HG03066 (cell line): ENCODE results near the gene REV3L.
"Not testable (repeated sequence)": the region's sequence is repeated elsewhere in the genome, so short reads cannot be mapped to it uniquely, and the experiment has no call there.

ENCODE experiments used
- ATAC-seq: cut with Tn5 transposase; IDR thresholded peaks from one replicate; pipeline ENCODE4 v1.9.1; 2021; ENCODE audit warnings: low read depth; ENCODE audit not compliant: unreplicated experiment

REV3L gene

DNA sequence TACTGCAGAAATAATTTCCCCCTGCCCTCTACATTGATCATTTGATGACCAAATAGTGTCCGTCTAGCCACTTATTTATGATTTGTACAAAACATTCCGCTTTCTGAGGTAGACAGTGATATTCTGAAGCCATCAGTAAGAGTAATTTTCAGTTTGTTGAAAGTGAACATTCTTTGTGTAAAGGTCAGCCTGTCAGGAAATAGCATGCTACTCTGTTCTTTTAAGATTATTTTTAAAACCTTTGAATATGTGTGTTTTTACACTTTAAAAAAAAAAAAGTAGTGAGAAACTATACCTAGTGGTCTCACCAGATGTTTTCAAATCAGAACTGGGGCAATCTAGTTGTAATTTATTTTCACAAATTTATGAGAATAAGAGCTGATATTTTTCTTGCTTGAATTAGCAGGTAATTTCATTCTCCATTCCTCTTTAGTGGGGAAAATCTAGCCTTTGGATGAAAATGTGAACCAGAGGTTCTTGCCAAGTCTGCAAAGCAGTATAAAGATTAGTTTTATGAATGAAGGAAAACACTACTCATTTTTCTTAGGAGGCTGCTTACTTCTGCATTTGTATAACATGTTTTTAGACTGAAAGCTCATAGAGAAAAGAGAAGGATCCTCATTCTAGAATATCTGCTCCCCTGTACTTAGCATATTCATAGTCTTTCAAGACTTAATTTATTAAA, 12.1 kb upstream of the REV3L start:
- no peak for ATAC-seq

DNA sequence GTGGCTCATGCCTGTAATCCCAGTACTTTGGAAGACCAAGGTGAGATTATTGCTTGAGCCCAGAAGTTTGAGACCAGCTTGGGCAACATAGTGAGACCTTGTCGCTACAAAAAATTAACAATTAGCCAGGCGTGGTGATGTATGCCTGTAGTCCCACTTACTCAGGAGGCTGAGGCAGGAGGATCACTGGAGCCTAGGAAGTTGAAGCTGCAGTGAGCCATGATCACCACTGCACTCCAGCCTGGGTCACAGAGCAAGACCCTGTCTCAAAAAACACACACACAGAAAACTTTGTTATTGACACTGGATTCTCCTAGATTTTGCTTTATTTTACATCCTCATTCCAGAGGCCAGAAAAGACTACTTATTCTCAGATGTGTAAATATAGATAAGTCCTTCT, 9.5 kb upstream of the REV3L start:
- ATAC-seq: no peak

GRCh38 chr6:111490067-111490466, 7.0 kb upstream of the REV3L start:
- no peak for ATAC-seq

DNA sequence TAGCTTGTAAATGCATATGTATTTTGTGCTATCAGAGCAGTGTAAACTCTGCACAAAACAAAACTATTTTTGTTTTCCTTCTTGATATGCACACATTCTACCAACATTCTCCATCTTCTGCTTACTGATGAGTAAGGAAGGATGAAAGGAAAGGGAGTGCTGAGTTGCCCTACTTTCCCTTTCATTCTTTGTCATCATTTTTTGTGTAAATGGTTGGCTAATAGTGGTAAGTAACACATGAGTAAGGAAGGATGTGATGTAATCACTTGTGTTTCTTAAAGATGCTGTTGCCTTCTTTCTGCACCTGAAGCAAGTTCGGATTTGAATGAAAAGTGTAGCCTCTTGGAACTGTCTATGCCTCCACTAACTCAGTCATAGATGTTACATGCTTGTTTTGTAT, 4.6 kb upstream of the REV3L start:
- ATAC-seq: no peak

DNA sequence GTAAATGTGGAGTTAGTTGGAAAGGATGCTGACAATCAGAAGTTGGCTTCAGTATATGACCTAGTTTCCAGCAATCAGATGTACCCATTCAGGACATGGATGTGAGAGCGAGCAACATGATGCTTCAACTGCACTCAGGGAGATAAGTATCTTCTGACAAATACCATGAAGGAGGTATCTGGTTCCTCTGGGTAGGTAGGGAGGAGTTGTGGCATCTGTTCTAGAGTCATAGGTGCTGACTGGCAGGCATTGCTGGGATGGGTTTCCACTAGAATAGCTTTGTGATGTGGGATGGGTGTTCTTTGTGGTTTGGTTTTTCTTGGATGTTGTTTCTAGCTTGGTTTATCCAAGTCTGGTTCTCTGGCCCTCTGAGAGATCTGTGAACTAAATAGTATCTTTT, 3.9 kb upstream of the REV3L start:
- ATAC-seq: no peak

DNA sequence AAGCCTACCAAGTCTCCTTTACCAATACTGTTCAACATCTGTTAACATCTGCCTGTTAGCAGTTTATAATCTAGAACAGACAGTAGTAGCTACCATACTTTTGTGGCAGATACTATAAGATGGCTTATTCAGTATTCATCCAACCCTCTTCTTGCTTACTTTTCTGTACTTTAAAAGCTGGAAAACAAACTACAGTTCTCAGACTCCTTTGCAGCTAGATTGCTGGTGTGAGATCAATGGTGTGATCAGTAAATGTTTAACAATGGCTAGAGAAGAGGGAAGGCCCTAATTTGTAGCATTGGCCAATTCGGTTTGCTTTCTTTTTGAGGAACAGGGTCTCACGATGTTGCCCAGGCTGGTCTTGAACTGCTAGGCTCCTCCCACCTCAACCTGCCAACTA, 3.5 kb upstream of the REV3L start:
- ATAC-seq: no peak

DNA sequence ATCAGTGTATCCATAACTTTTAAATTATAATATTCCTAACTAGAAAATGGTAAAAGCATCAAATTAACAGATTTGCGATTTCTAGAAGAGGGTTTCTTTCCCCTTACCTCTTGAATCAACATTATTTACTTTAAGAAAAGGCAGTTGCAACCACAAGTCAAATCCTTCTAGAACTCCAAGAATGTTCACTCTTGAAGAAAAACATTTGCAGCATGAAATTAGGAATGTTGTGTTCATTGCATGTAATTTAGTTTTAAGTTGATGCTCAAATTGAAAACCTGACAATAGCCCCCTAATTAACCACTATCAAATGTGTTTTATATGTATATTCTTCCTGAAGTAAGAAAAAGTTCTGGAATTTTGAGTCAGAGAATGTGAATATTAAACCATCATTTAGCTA, 2.3 kb upstream of the REV3L start:
- no peak for ATAC-seq

DNA sequence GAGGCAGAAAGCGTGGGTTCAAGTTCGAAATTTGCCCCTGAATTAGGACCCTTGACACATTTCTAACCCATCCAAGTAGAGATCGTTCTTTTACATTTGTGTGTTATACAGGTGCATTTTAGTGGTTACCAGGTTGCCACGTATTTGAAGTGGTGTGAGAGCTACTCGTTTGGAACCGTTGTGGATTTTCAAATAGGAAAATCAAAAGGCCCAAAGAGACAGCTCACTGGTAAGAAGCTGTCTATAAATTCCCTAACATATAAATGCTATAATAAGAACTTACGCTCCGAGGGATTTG, 1.6 kb upstream of the REV3L start:
- ATAC-seq: no peak

DNA sequence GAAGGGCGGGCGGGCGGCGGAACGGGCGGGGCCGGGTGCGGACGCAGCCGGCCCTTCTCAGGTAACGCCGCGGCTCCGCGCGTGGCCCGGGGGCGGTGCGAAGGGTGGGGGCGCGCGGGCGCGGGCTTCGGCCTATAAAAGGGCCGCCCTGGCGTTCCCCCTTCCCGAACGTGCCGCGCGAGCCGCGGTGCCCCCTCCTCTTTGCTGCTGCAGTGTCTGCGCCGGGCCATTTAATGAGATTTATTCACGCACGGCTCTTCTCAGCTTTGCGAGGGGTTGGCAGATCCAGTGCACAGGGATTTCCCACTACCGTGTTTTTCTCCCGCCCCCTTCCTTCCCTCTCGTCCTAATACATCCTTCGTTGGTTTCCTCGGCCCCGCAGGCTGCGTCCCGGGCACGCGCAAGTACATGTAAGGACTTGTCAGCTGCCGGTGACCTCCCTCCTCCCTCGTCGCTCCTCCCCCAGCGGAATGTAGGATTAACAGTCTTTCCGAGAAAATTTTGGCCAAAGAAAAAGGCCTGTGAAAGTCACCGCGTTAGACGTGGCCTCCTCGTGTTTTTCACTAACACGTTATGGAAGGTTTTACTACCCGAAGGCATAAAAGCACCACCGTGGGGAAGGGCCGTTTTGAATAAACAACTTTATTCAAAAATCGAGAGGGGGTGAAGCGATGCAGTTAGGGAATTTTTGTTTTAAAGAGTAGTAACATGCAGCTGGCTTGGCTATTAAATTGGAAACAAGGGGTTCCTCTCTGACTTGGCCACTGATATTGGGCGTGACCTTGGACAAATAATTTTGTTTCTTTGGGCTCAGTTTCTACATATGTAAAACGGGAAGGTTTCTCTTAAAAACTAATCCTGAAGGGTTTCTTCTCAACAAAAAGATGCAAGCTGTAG, 966 bp upstream of the REV3L start:
- ATAC-seq: peak; percentile 42

- peak; percentile 19 for ATAC-seq
Measured at GRCh38 chr6:111482188-111482958, 645 bp downstream of the REV3L start.

DNA sequence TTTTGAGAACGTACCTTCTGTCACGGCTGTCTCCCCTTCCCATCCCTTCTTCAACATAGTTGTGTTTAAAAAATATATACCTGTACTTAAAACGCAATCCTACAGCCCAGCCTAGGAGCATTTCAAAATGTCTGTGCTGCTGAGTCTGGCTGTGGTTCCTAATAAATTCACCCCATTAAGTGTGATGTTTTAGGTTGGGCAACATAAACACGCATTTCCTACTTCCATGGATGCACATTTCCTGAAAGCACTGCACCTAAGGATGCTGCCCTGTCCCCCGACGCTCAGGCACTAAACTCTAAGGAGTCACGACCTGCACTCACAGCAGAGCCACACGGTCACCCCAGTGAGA, 1.2 kb downstream of the REV3L start:
- no peak for ATAC-seq

DNA sequence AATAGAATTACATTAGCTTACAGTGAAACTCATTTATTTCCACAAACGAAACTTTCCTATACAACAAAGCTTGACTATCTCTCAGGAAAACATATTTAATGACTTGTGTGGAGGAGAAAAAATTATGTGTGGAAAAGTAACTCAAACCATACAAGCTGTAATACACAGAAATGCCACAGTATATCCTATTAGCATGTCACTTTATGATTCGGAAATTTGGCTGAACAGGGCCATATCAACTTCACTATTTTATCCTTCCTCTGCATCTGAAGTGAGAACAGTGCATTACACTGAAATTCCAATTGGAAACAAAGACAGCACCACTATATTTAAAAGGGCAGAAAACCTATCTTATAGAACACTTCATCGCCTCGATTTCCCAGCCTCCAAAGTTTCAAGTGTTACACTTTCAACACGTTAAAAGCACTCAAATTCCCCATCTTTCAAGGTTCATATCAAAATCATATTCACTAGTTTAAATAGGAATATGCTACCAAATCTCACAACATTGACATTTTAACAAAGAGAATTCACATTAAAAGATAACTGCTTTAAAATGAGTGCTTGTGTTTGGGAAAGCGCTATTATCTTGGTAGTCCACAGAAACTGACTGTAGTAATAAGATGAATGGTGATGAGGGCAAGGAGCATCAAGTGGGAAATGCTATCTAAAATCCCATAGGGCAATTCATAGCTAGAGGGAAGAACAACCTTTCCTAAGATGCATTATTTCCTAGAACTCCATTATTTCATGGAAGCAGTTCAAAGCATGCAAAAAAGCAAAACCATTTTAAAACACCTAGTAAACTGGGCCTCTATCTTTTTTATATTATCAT, 1.8 kb downstream of the REV3L start:
- ATAC-seq: no peak

DNA sequence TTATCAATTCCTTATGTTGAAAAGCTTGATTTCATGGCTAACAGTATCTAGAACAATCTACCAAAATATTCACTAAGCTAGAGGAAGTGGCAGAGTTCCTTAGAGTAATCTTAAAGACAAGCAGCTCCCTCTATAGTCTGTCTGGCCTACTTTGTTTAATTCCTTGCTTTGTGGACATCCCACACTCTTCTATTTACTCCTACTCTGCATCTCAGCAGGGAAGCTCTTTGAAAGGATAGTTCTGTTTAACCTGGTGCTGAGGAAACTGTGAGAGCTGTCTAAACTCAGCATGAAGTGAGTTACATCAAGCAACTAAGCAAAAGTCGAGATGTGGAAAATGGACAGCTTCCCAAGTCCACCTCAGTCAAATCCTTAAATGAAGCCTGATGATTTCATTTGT, 4.3 kb downstream of the REV3L start:
- ATAC-seq: no peak

DNA sequence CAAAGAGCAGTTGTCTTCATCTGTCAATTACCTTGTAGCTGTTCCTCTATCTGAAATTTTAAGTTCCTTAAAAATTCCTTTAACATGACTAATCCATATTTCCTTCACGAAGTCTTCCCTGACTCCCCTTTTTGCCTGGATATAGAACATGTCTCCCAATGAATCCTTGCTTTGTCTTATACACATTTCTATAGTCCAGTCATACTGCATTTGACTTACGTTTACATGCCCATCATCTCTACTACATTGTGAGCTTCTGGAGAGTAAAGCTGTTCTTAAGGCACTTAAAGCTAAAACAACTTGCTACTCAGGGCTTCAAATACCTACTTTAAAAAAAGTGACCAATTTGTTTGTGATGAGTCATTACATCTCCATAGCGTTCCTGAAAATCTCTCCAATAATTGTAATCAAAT, 4.9 kb downstream of the REV3L start:
- ATAC-seq: no peak

- no peak for ATAC-seq
Measured at GRCh38 chr6:111477481-111477938, 5.5 kb downstream of the REV3L start.

- ATAC-seq: not testable (repeated sequence)
Measured at GRCh38 chr6:111476061-111476460, 7.0 kb downstream of the REV3L start.

DNA sequence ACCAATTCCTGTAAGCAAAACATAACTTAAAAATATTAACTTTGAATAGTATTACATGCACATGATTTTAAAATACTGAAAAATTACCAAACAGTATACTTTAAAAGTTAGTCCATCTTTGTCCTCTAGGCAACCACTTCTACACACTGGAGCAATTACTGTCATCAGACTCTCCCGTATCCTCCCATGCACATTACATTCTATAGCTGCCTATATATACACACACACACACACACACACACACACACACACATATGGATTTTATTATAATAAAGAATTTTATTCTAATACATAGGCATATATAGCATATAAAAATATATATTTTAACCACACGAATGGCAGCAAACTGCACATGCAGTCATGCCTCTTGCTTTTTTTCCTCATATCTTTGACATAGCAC, 8.2 kb downstream of the REV3L start:
- no peak for ATAC-seq

GRCh38 chr6:111474106-111474505, 8.9 kb downstream of the REV3L start:
- no peak for ATAC-seq

GRCh38 chr6:111472933-111473435, 10.0 kb downstream of the REV3L start:
- ATAC-seq: no peak

DNA sequence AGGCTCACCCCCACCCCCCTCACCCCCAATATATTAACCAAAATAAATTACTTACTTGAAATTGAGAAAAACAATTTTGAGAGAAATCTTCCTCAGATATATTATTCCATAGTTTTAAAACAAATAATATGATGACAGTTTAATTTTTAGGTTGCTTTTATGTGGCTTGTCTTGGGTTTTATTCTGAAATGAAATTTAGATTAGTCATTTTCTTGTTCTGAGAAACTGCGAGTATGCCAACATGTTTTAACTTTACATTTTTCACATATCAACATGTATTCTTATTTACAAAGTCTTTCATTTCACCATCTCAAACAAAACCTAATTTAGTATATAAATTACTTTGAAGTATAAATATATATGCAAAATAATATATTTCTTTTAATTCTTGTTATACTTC, 11.1 kb downstream of the REV3L start:
- ATAC-seq: no peak
